Activated gamma-delta T cell treated with Interleukin-2 at 50 U/mL for 16 hours (primary cell): ENCODE data around the gene SPAG7.

Experiments used
- DNase-seq: peaks from one replicate; pipeline ENCODE4 v3.0.0-alpha.2; 2020

The SPAG7 gene

GRCh38 chr17:4974115-4974670, 6.6 kb upstream of the SPAG7 start:
- no peak for DNase-seq

DNA sequence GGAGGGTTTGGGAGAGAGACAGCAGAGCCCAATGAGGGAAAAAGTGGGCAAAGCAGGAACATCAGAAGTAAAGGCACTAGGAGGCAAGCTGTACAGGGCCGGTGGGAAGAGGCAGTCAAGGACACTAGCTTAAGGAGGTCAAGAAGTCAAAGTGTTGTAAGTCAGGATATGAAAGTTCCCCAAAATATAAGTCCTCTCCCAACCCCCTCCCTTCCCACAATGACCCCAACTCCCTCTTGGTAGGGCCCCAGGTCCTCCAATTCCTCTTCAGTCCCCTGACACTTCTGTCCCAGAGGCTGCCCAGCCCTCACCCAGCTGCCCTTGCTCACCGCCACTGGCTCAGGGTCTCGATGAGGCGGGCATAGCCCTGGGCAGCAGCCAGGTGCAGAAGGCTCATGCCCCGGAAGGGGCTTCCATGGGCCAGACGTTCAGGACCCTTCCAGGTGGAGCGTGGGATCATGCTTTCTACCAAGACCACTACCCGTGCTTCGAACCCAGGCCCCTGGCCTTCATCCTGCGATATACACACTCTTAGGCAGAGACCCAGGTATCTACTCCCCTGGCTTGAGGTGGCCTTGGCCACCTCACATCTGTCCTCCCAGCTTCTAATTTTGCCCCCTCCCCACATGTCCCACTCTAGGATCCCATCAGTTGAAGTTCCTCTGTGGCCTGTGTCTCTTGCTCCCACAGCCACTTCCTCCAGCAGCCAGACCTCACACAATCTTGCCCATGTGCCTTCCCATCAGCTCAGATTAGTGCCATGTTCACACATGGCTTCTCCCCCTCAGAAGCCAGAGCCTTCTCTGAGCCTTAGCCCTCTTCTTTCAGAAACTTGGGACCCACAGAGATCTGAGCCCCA, 5.9 kb upstream of the SPAG7 start:
- no peak for DNase-seq

GRCh38 chr17:4972752-4973151, 5.1 kb upstream of the SPAG7 start:
- DNase-seq = no peak

DNA sequence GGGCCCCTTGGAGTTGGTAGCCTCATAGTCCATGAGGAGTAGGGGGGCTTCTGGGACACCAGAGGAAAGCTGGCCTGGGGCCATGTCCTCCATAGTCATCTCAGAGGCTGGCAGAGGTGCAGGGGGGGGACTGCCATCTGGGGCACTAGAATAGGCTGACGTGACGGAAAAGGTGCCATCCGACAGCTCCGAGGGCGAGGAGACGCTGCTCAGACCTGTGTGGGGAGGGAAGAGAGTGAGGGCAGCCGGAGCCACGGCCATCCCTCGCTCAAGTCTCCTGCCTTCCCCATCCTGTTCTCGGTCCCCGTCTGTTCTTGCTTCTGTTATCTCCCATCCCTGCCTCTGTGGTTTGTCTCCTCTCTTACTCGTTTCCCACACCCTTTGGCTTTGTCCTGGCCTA, 4.7 kb upstream of the SPAG7 start:
- DNase-seq = no peak

GRCh38 chr17:4971826-4972225, 4.2 kb upstream of the SPAG7 start:
- DNase-seq = no peak

- DNase-seq = no peak
Measured at GRCh38 chr17:4970273-4970672, 2.7 kb upstream of the SPAG7 start.

GRCh38 chr17:4969551-4970173, 2.0 kb upstream of the SPAG7 start:
- DNase-seq = no peak

- DNase-seq = no peak
Measured at GRCh38 chr17:4969047-4969550, 1.5 kb upstream of the SPAG7 start.

DNA sequence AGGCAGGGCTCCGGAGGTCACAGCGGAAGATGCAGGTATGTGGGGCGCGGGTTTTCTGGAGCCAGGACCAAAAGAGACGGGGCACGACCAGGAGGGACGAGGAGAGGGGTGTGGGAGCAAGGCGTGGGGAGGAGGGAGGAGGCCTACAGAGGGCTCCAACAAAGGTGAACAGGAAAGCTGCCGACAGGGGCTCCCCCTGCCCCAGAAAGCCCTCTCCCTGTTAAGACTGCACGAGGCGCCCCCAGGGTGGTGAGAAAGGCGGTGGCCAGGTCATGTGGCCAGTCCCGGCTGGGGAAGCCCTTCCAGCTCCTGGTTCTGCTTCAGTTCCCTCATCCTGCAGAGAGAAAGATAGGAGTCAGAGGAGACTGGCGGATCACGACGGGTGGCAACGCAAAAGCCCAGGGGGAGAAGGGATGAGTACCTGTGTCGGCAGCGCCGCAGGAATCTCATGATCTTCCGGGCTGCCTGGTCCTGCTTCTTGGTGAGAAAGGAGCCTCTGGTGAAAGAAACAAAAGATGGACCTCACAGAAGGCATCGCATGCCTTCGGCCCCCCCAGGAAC, 949 bp upstream of the SPAG7 start:
- DNase-seq = no peak

- peak; percentile 95 for DNase-seq
Measured at GRCh38 chr17:4966844-4967538, 626 bp downstream of the SPAG7 start.

DNA sequence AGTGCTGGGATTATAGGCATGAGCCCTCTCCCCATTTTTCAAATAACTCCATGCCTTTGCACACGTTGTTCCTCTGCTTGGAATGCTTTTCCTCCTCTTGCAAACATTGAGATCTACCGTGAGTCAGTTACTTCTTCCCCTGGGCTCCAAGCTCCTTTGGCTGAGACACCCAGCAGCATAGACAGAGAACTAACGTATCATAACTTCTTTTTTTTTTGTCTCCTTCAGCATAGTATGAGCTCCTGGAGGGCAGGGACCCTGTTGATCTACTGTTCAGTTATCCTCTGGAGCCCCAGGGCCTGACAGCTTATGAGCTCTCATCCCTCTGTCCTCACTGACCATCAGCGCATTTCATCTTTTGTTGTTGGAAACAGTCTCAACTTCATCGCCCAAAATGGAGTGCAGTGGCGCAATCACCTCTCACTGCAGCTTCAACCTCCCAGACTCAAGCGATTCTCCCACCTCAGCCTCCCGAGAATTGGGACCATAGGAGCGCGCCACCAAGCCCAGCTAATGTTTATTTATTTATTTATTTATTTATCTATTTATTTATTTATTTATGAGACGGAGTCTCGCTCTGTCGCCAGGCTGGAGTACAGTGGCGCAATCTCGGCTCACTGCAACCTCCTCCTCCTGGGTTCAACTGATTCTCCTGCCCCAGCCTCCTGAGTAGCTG, 2.2 kb downstream of the SPAG7 start:
- no peak for DNase-seq

DNA sequence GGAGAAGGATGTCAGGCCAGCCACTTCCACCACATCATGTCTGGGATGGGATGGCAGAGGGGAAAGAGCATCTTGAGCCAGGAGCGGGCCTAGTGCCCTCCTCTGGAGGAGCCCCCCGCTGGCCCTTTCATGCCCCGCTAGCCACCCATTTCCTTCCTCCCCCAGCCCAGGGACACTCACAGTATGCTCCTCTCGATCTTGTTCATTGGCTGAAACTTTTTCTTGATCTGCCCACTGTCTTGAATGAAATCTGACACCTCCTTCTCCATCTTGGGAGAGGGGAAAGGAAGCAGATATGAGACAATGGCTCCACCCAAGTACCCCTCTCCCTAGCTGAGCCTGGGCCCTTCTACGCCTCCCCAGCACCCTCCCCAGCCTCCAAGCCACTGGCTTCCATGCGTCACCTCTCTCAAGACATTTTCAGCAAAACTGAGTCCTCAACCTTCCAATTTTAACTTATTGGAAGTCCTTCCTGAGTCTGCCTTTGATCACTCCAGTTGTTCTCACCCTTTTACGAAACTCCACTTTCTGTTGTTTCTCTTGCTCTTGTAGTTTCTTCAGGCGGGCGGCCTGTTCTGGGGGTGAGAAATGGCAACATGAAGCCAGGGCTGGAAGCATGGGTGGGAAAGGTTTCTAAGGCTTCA, 7.2 kb downstream of the SPAG7 start:
- DNase-seq = no peak

- no peak for DNase-seq
Measured at GRCh38 chr17:4959261-4959965, 8.2 kb downstream of the SPAG7 start.

GRCh38 chr17:4958102-4958501, 9.5 kb downstream of the SPAG7 start:
- no peak for DNase-seq

DNA sequence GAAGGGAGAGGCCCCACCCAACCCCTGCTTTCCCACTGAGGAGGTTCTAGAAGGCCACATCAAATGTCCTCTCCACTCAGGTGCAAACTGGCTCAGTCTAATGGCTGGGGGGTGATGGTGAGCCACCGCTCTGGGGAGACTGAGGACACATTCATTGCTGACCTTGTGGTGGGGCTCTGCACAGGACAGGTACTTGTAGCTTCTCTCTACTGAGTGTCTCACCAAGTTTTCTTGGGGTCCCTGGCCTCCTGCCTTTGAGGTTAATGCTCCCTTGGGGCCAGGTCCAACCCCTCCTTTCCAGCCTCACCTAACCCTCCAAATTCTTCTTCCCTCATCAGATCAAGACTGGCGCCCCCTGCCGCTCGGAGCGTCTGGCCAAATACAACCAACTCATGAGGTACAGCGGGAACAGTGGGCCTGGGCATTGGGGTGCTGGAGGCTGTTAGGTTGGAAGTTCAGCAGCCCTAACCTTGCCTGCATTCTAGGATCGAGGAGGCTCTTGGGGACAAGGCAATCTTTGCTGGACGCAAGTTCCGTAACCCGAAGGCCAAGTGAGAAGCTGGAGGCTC, 11.0 kb downstream of the SPAG7 start:
- DNase-seq = peak; percentile 46

DNA sequence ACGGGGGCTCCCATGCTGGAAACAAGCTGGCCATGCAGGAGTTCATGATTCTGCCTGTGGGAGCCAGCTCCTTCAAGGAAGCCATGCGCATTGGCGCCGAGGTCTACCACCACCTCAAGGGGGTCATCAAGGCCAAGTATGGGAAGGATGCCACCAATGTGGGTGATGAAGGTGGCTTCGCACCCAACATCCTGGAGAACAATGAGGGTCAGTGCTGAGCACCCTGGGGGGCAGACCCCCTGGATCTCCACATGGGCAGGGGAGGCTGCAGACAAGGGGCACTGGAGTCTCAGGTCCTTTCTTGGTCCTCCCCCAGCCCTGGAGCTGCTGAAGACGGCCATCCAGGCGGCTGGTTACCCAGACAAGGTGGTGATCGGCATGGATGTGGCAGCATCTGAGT, 12.5 kb downstream of the SPAG7 start:
- DNase-seq = no peak

DNA sequence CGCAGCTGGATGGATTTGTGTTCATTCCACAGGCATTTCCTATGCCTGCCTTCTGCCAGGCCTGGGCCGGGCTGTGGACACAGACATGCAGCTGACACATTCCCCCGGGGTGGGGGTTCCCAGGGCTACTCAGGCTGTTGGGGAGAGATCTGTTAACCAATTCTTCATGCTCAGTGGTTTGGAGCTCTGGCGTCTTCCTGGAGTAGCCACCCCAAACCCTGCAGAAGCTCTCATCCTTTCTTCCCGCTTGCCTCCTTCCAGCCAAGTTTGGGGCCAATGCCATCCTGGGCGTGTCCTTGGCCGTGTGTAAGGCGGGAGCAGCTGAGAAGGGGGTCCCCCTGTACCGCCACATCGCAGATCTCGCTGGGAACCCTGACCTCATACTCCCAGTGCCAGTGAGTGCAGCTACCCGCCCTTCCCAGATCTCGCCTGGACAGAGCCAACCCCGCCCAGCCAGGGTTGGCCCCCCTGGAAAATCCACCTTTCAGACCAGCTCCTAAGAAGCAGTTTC, 14.1 kb downstream of the SPAG7 start:
- no peak for DNase-seq

- DNase-seq = no peak
Measured at GRCh38 chr17:4951486-4951885, 16.1 kb downstream of the SPAG7 start.

- DNase-seq = no peak
Measured at GRCh38 chr17:4950746-4951204, 16.8 kb downstream of the SPAG7 start, which contains the start of gene ENO3. Gene ENO3 (plus strand): TSS chr17:4951119. CDS start chr17:4951830, 711 bp downstream.

DNA sequence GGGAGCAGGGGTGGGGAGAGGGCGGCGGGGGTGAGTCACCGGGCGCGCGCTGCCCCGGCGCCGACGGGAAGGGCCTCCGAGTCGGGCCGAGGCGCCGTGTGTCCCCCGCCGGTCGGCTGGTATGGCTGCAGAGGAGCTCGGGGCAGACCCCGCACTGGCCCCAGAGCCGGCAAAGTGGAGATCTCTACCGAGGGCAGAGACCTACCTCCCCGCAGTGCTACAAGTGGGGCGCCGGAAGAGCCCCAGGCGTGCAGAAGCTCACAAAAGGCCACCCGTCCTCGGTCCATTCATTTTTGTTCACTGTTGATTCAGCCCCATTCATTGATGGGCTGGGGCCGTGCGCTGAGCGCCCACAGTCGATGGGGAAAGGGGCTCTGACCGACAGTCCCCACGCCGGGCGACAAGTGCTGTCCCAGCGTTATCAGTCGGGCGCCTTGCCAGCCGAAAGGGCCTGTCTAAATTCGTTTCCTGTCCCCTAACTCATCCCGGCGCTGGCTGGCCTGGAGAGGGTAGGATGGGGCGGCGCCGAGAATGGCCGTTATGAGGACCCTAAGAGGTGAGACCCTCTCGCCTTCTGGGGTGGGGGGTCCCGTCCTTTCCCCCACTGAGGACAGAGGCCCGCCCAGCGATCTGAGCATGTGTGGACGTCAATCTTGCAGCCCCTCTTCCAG, 17.4 kb downstream of the SPAG7 start:
- no peak for DNase-seq
